GM12892 (cell line): Measurements from ENCODE around the gene AMOTL1. TPM values are rescaled to one million over a fixed set of nuclear protein-coding genes. Genes with fewer than 3 reads are reported as not detected.

ENCODE experiments used
- DNase-seq: peaks from one replicate; pipeline ENCODE4 v3.0.0; 2011; ENCODE audit not compliant: insufficient read length
- FAIRE-seq: peaks from 2 replicates; lab custom pipeline; 2011; peaks lifted over from hg19 to GRCh38; lab: Jason Lieb, UNC
- POLR2A ChIP-seq: IDR thresholded peaks from 2 replicates; pipeline ENCODE4 v1.6.1; 2011; ENCODE audit warnings: low read depth, low read length, control low read depth
- POLR2AphosphoS5 ChIP-seq: IDR thresholded peaks from 2 replicates; pipeline ENCODE4 v1.6.1; 2011; ENCODE audit warnings: low read depth, low read length, control low read depth
- TAF1 ChIP-seq: IDR thresholded peaks from 2 replicates; pipeline ENCODE4 v1.6.1; 2011; ENCODE audit warnings: low read depth, mild to moderate bottlenecking, control low read depth, low read length, borderline replicate concordance
- polyA plus RNA-seq: library from polyadenylated mRNA; unstranded; fragments of >200 nt; gene quantifications from one replicate; pipeline ENCODE4 v1.2.1, GENCODE V29; 2012; ENCODE audit warnings: missing spikeins, inconsistent platforms; ENCODE audit not compliant: missing spikeins

Gene AMOTL1, protein sequence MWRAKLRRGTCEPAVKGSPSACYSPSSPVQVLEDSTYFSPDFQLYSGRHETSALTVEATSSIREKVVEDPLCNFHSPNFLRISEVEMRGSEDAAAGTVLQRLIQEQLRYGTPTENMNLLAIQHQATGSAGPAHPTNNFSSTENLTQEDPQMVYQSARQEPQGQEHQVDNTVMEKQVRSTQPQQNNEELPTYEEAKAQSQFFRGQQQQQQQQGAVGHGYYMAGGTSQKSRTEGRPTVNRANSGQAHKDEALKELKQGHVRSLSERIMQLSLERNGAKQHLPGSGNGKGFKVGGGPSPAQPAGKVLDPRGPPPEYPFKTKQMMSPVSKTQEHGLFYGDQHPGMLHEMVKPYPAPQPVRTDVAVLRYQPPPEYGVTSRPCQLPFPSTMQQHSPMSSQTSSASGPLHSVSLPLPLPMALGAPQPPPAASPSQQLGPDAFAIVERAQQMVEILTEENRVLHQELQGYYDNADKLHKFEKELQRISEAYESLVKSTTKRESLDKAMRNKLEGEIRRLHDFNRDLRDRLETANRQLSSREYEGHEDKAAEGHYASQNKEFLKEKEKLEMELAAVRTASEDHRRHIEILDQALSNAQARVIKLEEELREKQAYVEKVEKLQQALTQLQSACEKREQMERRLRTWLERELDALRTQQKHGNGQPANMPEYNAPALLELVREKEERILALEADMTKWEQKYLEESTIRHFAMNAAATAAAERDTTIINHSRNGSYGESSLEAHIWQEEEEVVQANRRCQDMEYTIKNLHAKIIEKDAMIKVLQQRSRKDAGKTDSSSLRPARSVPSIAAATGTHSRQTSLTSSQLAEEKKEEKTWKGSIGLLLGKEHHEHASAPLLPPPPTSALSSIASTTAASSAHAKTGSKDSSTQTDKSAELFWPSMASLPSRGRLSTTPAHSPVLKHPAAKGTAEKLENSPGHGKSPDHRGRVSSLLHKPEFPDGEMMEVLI
- 0.02 TPM for polyA plus RNA-seq

GRCh38 chr11:94767701-94768601, at the start of gene AMOTL1:
Gene AMOTL1 (plus strand): TSS chr11:94768356. CDS start chr11:94768512, 156 bp downstream.
- DNase-seq (no peak), FAIRE-seq (no peak)
- TF ChIP-seq POLR2A (no peak), TAF1 (no peak), POLR2AphosphoS5 (no peak)

DNA sequence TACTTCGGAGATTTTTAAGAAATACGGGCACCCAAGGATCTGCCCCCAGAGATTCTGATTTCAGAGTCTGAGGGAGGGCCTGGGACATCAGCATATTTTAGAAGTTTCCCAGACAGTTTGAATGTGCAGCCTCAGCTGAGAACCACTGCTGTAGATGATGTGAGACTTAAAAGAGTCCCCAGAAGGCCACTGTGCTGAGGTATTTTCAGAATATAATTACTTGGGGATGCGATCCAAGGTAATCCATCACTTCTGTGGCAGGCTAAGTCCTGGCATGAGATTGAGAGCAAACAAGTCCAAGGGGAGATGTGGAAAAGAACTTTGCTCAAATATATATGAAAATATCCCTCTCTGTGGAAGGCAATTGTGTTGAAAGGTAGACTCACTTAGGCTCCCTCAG, 48.3 kb upstream of the AMOTL1 start:
- no peak for DNase-seq
- no peak for FAIRE-seq
- TF ChIP-seq POLR2AphosphoS5 (no peak), TAF1 (no peak), POLR2A (no peak)

GRCh38 chr11:94721565-94722292, 46.4 kb upstream of the AMOTL1 start:
- DNase-seq (no peak), FAIRE-seq (no peak)
- TF ChIP-seq POLR2AphosphoS5 (no peak), POLR2A (no peak), TAF1 (no peak)

- no peak for FAIRE-seq
- TF ChIP-seq POLR2AphosphoS5 (no peak), POLR2A (no peak), TAF1 (no peak)
- DNase-seq = no peak
These were observed 45.4 kb upstream of the AMOTL1 start for GRCh38 chr11:94722735-94723134.

- FAIRE-seq = no peak
- no peak for TF ChIP-seq TAF1
- DNase-seq = no peak
These were observed 43.1 kb upstream of the AMOTL1 start for GRCh38 chr11:94725097-94725496.

- no peak for DNase-seq
- FAIRE-seq = no peak
- no peak for TF ChIP-seq POLR2AphosphoS5
- TF ChIP-seq POLR2A = no peak
- no peak for TF ChIP-seq TAF1
These were observed 40.3 kb upstream of the AMOTL1 start for GRCh38 chr11:94727819-94728218.

DNA sequence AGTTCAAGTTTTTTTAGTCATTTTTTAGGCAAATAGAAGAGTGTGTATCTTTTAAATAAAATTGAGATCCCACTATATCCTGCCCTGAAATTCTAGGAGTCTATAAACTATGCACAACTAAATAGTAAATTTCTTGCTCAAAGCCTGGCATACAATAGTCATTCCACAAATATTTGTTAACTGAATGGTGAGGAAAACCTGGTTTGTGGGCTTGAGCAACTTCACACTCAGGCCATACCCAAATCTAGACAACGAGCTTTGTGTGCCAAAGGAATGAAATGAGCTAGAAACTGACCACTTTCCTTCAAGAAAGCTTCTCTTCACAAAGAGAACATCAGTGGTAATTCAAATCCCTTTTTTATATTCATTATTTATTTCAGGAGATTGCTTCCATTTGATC, 39.6 kb upstream of the AMOTL1 start:
- FAIRE-seq (no peak), DNase-seq (no peak)
- TF ChIP-seq TAF1 (no peak), POLR2A (no peak), POLR2AphosphoS5 (no peak)

- no peak for DNase-seq
- FAIRE-seq = no peak
- no peak for TF ChIP-seq POLR2AphosphoS5
- TF ChIP-seq POLR2A = no peak
- no peak for TF ChIP-seq TAF1
These were observed 39.0 kb upstream of the AMOTL1 start for GRCh38 chr11:94728966-94729751.

DNA sequence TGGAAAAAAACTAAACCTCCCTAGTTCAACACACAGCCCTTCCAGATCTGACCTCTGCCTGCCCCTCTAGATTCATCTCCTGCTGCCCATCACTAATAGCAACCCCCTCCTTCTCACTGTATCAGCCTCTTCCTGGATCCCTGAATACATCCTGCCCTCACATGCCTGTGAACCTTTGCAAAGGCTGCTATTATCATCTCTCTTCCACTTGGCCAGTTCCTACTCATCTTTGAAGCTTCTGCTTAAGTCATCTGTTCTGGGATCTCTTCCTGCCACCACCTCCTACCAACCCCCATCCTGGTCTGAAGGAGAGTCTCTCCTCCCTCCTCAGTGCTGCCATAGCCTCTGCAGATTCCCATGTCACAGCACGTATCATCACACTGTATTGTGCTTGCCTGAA, 38.0 kb upstream of the AMOTL1 start:
- no peak for FAIRE-seq
- DNase-seq = no peak
- TF ChIP-seq POLR2AphosphoS5 (no peak), POLR2A (no peak), TAF1 (no peak)
